Forelimb muscle (tissue), 1 donor: Measurements from ENCODE around the gene LSMEM2. TPM values are rescaled to one million over a fixed set of nuclear protein-coding genes. Genes with fewer than 3 reads are reported as not detected.
"Not testable (repeated sequence)": the region's sequence is repeated elsewhere in the genome, so short reads cannot be mapped to it uniquely, and the experiment has no call there.

ENCODE experiments used
- DNase-seq: peaks from one replicate; pipeline ENCODE4 v3.0.0-alpha.2; 2013; ENCODE audit warnings: low read depth
- polyA plus RNA-seq: library from polyadenylated mRNA; unstranded; fragments of 120-200 nt; gene quantifications from one replicate; pipeline ENCODE4 v1.2.1, GENCODE V29; 2013; ENCODE audit not compliant: insufficient read length

Gene LSMEM2
- 41.6 TPM for polyA plus RNA-seq

- no peak for DNase-seq
Observed at GRCh38 chr3:50278880-50279224, at the start of gene LSMEM2. Gene LSMEM2 (plus strand): TSS chr3:50279087. CDS start chr3:50279114, 27 bp downstream.

- no peak for DNase-seq
Observed at GRCh38 chr3:50229490-50229889, 49.4 kb upstream of the LSMEM2 start.

GRCh38 chr3:50230104-50230793, 48.6 kb upstream of the LSMEM2 start:
- no peak for DNase-seq

GRCh38 chr3:50230794-50231125, 48.1 kb upstream of the LSMEM2 start:
- DNase-seq, result no peak

DNA sequence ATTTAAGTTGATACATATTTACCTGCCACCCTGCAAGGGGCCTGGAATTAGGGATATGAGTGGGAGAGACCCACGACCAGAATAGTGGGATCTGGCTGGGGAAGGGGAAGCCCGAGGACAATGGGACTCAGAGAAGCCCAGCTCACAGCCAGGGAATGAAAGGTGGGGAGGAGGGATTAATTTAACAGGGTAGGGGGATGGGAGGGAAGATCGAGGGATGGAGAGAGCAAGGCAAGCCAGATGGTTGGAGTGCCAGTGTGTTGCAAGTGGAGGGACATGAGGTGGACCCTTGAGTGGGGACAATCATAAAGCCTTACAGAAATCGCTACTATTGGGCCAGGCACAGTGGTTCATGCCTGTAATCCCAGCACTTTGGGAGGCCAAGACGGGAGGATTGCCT, 47.3 kb upstream of the LSMEM2 start:
- DNase-seq, result no peak

DNA sequence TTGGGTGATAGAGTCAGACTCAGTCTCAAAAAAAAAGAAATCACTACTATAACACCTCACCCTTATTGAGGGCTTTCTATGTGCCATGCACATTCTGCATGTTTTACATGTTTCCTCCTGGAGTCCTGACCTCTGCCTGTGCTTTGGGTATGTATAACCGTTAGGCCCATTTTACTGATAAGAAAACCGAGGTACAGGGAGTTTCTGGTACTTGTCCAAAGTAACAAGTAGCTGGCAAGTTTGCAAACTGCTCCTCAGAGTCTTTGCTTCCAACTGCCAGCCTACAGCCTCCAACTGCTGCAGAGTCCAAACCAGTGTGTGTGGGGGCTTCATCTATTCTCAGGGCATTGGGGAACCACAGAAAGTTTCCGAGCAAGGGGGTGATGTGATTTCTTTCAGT, 46.6 kb upstream of the LSMEM2 start:
- DNase-seq, result no peak

DNA sequence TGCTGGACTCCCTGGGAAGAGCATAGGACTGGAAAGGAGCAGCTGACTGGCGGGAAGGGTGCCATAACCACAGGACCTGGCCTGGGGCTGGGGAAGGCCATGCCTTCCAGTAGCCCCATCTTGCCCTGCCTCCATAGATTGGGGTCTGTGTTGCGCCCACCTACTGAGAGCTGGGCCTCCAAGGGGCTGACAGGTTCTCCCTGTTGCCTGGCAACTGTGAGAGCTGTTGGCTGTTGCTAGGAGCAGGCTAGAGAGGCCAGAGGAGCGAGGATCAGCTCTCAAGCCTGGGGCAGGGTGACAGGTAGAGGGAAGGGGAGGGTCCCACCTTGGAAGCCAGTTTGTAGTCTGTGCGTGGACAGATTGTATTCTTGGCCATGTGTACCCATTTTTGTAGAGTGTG, 45.7 kb upstream of the LSMEM2 start:
- no peak for DNase-seq

DNA sequence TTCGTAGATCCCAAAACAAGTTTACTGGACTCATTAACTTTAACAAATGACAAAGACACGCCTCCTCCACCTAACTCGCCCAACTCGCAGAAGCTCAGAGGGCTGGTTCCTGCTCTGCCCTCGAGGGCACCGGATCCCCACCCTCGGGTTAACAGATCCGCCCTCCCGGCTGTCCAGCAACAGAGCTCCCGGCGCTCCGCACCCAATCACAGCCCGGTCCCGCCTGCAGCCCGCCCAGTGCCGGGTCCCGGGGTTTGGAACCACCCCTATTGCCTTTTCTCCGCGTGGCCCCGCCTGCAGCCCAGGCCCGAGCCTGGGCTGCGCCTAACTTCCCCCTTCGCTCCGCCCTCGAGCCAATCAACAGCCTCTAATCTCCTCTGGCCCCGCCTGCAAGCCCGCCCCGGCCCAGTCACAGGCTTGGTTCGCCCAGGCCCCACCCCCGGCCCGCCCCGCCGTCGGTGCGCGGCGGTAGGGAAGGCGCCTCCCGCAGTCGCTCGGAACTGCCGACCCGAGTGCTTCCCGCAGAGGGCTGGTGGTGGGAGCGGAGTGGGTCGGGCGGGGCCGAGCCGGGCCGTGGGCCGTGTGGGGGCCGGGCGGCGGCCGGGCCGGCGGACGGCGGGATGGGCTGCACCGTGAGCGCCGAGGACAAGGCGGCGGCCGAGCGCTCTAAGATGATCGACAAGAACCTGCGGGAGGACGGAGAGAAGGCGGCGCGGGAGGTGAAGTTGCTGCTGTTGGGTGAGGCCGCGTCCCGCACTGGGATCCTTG, 43.0 kb upstream of the LSMEM2 start, which contains the start of gene GNAI2:
Gene GNAI2 (plus strand): TSS at position 489 of the 768 bp plus-strand sequence. CDS start 132 bp downstream, at position 621.
- DNase-seq, result peak; percentile 95

- no peak for DNase-seq
Observed at GRCh38 chr3:50236484-50237132, 42.3 kb upstream of the LSMEM2 start.

DNA sequence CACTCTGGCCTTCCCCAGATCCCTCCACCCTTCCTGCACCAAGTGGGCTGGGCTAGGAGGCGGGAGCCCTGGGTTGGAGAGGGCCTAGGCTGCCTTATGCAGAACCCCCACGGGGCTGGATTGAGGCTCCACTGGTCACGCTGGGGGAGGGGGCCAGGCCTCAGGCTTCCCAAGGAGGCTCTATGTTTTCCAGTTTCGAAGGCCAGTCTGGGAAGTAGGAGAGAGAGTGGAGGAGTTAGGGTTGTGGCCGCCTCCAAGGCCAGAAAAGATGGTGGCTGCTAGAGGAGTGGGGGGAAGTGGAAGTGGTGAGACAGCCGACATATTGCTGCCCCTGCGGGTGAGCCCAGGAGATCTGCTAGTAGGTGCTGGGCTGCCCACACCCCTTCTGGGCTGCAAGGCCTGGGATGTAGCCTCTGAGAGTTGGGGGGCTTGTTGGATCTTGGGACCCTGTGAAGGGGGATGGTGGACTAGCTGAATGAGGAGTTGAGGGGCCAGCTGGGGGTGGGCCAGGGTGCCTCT, 41.7 kb upstream of the LSMEM2 start:
- no peak for DNase-seq

DNA sequence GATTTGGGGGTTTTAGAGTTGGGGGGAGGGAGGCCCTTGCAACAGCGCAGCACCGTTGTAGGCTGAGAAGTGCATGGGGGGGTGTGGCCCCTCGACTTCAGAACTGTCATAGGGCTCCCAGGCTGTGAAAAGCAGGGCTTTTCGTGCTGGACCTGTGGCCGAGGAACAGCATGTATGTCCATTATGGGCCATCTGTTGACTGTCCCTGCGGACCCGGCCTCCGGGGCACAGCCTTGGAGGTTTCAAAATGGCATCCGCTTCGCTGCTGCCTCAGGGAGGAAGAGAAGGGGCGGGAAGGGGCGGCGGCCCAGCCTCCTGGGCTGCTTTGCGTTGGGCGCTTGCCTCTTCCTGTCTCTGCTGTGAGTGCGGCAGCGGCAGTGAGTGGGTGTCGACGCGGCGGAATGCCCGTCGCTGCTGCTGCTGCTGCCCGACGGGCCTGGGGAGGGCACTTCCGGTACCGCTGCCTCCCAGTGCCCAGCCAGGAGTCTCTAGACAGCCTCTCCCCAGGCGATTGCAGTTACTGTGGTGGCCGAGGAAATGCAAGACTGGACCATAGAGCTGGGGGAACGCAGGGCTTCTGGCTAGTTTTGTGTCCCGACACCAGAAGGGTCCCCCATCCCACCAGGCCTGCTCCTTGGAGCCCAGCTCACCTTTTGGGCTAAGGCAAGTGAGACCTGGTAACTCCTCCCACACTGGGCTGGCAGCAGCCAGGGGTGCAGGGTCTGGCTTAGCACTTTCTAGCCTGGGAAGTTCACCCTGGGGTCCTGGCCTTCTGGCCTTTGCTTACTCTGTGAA, 40.9 kb upstream of the LSMEM2 start:
- DNase-seq, result no peak

GRCh38 chr3:50238549-50239026, 40.3 kb upstream of the LSMEM2 start:
- no peak for DNase-seq

GRCh38 chr3:50239649-50240048, 39.2 kb upstream of the LSMEM2 start:
- DNase-seq, result no peak

GRCh38 chr3:50241163-50241562, 37.7 kb upstream of the LSMEM2 start:
- no peak for DNase-seq

DNA sequence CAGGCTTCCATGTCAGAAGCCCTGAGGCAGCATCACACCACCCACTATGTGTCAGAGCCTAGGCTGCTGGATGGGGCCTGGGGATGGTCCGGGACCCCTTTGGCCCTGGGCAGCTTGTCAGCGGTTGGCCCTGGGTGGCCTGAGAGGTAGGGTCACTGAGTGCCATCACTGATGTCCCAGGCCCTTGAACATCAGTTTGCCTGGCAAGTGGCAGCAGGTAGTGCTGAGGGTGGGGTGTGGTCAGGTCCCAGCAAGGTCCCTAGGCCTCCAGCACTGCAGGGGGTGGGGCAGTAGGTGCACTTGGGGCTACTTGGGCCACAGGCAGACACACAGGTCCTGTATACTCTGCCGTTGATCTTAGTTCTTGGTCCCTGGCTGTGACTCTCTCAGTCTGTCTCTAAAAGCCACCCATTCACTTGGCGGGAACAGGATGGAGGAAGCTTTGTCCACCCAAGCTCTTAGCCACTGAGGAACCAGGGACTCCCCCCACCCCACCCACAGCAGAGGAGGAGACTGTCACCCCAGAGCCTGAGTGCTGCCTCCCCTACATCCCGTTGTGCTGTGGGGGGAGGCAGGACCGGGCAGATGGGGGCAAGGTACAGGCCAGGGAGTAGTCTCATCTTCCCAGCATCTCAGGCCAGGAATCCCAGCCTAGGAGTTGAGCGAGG, 37.0 kb upstream of the LSMEM2 start:
- no peak for DNase-seq

DNA sequence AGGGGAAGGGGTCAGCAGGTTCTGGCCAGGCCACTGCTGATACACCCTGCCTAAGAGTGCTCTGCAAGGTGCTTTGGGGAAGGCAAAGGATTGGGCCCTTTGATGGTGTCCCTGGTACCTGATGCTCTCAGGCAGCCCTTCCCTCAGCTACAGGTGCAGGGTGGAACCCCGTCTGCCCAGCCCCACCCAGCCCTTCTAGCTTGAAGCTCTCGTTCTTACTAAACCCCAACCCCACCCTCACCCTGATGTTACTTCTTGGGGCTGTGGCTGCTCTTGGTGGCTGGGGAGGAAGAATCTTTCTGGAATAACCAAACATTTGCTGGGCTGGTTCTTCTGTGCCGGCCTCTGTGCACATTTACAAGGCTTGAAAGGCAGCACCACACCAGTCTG, 36.5 kb upstream of the LSMEM2 start:
- no peak for DNase-seq

DNA sequence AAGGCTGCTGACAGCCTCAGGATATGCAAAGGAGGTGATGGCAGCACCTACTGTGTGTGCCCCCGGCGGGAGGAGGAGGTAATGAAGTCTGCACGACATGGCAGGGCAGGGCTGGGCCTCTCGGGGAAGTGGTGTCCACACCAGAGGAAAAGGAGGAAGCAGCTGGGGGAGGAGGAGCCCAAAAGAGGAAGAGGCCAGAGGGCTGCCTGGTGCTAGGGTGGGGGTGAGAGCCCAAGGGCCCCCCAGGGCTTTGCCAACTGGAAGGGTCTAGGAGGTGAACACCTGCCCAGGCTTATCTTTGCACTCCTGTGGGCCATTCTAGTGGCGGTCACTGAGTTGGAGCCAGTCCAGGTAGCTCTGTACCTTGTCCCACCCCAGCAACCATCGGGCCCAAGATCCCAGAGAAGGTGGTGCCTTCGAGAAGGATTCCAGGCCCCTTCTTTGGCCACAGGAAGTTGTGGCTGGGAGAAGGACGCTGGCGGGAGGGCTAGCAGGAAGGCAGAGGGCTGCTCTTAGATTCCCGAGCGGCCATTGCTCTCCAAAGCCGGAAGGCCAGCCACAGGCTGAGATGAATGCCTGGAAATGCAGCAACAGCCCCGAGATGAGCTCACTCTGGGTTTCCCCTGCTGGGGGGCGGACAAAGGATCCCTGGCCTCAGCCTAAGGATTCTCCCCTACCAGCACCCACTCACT, 35.9 kb upstream of the LSMEM2 start:
- no peak for DNase-seq

GRCh38 chr3:50243543-50243895, 35.4 kb upstream of the LSMEM2 start:
- DNase-seq, result no peak

DNA sequence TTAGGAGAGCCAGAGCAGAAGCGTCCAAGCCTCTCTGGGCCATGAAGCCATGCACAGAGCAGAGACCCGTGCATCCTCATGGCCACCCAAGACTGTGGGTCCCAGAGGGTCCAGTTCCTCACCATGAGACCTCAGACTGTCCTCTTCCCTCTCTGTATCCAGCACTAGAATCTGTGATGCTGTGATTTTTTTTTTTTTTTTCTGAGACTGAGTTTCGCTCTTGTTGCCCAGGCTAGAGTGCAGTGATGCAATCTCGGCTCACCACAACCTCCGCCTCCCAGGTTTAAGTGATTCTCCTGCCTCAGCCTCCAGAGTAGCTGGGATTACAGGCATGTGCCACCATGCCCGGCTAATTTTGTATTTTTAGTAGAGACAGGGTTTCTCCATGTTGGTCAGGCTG, 34.1 kb upstream of the LSMEM2 start:
- DNase-seq, result not testable (repeated sequence)

- DNase-seq, result no peak
Observed at GRCh38 chr3:50245251-50245745, 33.6 kb upstream of the LSMEM2 start.
